Lower leg skin (tissue), 4 donors: Measurements from ENCODE around the gene PNMA8B. TPM values are rescaled to one million over a fixed set of nuclear protein-coding genes. Genes with fewer than 3 reads are reported as not detected.

Source experiments
- DNase-seq, 2 donors: peaks; one replicate each; pipeline ENCODE4 v3.0.0-alpha.2; 2019; ENCODE audit warnings: low spot score in 2 of 2
- H3K4me3 ChIP-seq: fragments of 200-600 bp; sonication (generic); 2 replicates; pipeline ENCODE4 v1.5.1; 2017; ENCODE audit warnings: mild to moderate bottlenecking, low read depth; ENCODE audit not compliant: poor library complexity, severe bottlenecking
- CTCF ChIP-seq, 3 donors: fragments of 450-650 bp; IDR thresholded peaks; one replicate each; pipeline ENCODE4 v1.5.1; 2016; ENCODE audit warnings: antibody characterized with exemption in 3 of 3, mild to moderate bottlenecking in 3 of 3, moderate library complexity in 2 of 3
- POLR2A ChIP-seq, 2 donors: fragments of 450-650 bp; IDR thresholded peaks; one replicate each; pipeline ENCODE4 v1.6.1; 2016 to 2017; ENCODE audit warnings: antibody characterized with exemption in 2 of 2, mild to moderate bottlenecking in 1 of 2, moderate library complexity in 1 of 2
- WGBS, 2 donors: methylation state at CpG; one replicate each; pipeline ENCODE4 v1.1.5; 2018; 5-methylcytosine and 5-hydroxymethylcytosine counted together
- intact Hi-C: fragments of 100-400 bp; cut with DNase I; formaldehyde crosslinking; loops from one replicate; pipeline ENCODE4 v1.15.0; 2023; ENCODE audit warnings: low total_unique reads
- total RNA-seq, 4 donors: library from RNA; depleted of rRNA; stranded (reverse); fragments of >200 nt; gene quantifications; one replicate each; pipeline ENCODE4 v1.1.0, GENCODE V29; 2016

Gene PNMA8B
- total RNA-seq, 4 donors from 2014 or later = 2.0 to 5.8 (median 2.8) TPM

DNA sequence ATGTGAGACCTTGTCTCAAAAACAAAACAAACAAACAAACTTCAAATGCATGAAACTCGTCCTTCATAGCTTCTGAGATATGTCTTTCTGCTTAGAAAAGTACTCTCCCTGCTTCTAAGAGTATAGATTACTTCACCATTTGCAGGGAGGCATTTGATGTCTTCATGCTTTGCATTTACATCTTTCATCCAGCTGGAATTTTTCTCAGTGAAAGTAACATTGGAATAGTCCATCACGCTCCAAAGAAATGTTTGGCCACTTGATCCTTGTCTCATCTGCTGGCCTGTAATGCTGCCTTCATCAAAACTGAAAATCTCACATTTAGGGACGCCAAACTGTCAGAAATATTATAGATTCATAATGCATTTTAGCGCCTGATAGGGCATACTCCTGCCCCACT is 43.5 kb downstream of the PNMA8B start:
- no peak for TF ChIP-seq CTCF (IDR thresholded peaks at IDR 0.05)
- no peak for TF ChIP-seq POLR2A (IDR thresholded peaks at IDR 0.05)
- H3K4me3 ChIP-seq = no peak overlapping the region
- intact Hi-C loops = no loop called here
- no peak for DNase-seq
- 46 to 52% methylated on average over 4 of the region's 4 CpGs for WGBS, 2 donors

DNA sequence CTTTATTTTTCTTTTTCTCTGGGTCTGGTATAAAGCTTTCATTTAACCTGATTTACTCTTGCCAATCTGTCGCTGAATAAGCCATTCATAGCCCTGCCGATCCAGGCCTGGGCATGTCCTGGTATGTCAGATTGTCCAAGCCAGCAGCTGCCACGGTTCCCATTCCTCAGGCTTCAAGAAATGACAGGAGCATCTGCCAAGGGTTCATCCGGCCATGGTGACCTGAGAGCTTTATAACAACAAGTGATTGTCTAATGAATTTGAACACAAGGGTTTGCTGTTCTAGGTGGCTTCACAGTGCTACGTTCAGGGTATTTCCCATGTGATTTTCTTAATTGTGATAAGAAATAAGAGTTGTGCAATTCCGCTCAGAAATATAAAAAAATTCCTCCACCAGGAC is 44.3 kb downstream of the PNMA8B start:
- DNase-seq = no peak
- no peak overlapping the region for H3K4me3 ChIP-seq
- intact Hi-C loops = no loop called here
- WGBS, 2 donors = 39 to 52% methylated on average over 6 of the region's 6 CpGs
- TF ChIP-seq POLR2A (IDR thresholded peaks at IDR 0.05) (no peak), CTCF (IDR thresholded peaks at IDR 0.05) (no peak)

DNA sequence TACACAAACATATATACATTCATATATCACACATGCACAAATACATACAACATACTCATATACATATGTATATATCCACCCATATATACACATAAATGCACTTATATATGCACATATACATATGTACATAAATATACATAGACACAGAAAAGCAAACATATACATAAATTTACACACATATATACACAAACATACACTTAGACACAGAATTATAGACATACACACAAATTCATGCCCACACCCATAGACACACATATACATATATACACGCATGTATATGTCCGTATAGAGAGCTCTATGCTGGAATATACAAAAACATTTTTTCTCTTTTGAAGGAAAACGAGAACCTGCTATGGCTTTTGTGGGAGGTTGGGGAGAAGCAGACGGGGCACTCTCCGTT is 44.9 kb downstream of the PNMA8B start:
- TF ChIP-seq CTCF (IDR thresholded peaks at IDR 0.05) = no peak
- TF ChIP-seq POLR2A (IDR thresholded peaks at IDR 0.05) = no peak
- 61 to 62% methylated on average over 5 of the region's 5 CpGs for WGBS, 2 donors
- intact Hi-C loops = no loop called here
- DNase-seq = no peak
- no peak overlapping the region for H3K4me3 ChIP-seq

- no peak for TF ChIP-seq POLR2A (IDR thresholded peaks at IDR 0.05)
- TF ChIP-seq CTCF (IDR thresholded peaks at IDR 0.05) = no peak
- intact Hi-C loops = no loop called here
- 60 to 71% methylated on average over 7 of the region's 7 CpGs for WGBS, 2 donors
- H3K4me3 ChIP-seq = no peak overlapping the region
- DNase-seq = no peak
These were observed 46.4 kb downstream of the PNMA8B start for GRCh38 chr19:46449228-46449627.

DNA sequence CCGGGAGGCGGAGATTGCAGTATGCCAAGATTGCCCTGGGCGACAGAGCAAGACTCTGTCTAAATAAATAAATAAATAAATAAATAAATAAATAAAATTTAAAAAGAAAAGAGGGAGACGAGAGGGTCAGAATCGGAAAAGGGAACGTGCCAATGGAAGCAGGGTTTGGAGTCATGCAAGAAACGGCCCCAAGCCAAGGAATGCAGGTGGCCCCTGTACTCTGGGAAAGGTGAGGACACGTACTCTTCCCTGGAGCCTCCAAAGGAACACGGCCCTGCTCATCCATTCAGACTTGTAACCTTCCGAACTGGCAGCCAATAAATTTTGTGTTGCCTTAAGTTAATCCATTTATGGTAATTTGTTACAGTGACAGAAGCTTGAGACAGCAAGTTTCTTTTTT is 47.1 kb downstream of the PNMA8B start:
- intact Hi-C loops = no loop called here
- 81 to 82% methylated on average over 10 of the region's 10 CpGs for WGBS, 2 donors
- no peak for DNase-seq
- TF ChIP-seq POLR2A (IDR thresholded peaks at IDR 0.05) (no peak), CTCF (IDR thresholded peaks at IDR 0.05) (no peak)
- no peak overlapping the region for H3K4me3 ChIP-seq

GRCh38 chr19:46447824-46448223 is 47.8 kb downstream of the PNMA8B start:
- intact Hi-C loops = no loop called here
- TF ChIP-seq POLR2A (IDR thresholded peaks at IDR 0.05) (no peak), CTCF (IDR thresholded peaks at IDR 0.05) (no peak)
- H3K4me3 ChIP-seq = no peak overlapping the region
- 66 to 72% methylated on average over 5 of the region's 5 CpGs for whole genome bisulfite sequencing, 2 donors
- DNase-seq = no peak
